ENCODE measurements around the gene AXL.
"Not testable (repeated sequence)": the region's sequence is repeated elsewhere in the genome, so short reads cannot be mapped to it uniquely, and the experiment has no call there.

Gene AXL

DNA sequence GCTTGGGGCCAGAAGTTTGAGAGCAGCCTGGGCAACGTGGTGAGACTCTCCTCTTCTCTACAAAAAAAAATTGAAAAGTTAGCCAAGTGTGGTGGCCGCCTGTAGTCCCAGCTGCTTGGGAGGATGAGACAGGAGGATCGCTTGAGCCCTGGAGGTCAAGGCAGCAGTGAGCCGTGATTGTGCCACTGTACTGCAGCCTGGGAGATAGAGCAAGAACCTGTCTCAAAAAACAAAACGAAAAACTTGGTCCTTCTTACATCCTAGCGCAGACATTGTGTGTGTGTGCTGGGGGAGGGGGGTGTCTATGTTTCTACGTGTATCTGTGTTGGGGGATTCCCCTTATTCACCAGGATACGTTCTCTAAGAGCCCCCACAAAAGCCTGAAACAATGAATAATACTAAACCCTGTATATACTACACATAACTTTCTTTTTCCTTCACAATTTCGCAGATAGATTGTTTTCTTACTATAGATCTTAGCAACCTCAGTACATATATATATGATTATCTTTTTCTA is 7.9 kb downstream of the AXL start:
- no peak for DNase-seq (ENCODE audit: low read depth, low spot score)
- H3K36me3 ChIP-seq (ENCODE audit: insufficient read depth, low read length) = no peaks in the 10 kb centered on the region
- TF ChIP-seq POLR2AphosphoS5 (IDR thresholded peaks at IDR 0.05; ENCODE audit: borderline replicate concordance, low read depth, low read length) = no peak
- no peaks in the 10 kb centered on the region for H3K9me3 ChIP-seq (ENCODE audit: low read depth, low read length)
- H3K27ac ChIP-seq = no peak overlapping the region
- H3K4me3 ChIP-seq = no peak overlapping the region
- no peak overlapping the region for H3K9ac ChIP-seq (ENCODE audit: insufficient read length)

DNA sequence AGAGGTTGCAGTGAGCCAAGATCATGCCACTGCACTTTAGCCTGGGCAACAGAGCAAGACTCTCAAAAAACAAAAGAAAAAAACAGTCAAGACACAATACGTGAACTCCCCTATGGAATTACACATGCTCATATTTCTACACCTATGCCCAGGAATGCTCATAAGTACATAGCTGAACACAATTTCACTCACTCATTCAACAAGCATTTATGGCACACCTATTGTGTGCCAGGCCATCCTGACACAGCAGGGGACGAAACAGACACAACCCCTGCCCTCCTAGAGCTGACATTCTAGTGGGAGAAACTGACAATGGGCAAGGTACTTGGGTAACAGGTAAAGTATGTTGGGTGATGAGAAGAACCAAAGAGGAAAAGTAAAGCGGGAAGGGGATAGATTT is 9.5 kb downstream of the AXL start:
- no peak overlapping the region for H3K27ac ChIP-seq
- H3K4me3 ChIP-seq = no peak overlapping the region
- H3K9ac ChIP-seq (ENCODE audit: insufficient read length) = no peak overlapping the region
- H3K36me3 ChIP-seq (ENCODE audit: insufficient read depth, low read length) = no peaks in the 10 kb centered on the region
- H3K9me3 ChIP-seq (ENCODE audit: low read depth, low read length) = no peaks in the 10 kb centered on the region
- TF ChIP-seq FOXP2 (optimal IDR thresholded peaks at IDR 0.05; ENCODE audit: control extremely low read depth, extremely low read length, insufficient read depth) = no peak
- no peak for DNase-seq (ENCODE audit: low read depth, low spot score)

DNA sequence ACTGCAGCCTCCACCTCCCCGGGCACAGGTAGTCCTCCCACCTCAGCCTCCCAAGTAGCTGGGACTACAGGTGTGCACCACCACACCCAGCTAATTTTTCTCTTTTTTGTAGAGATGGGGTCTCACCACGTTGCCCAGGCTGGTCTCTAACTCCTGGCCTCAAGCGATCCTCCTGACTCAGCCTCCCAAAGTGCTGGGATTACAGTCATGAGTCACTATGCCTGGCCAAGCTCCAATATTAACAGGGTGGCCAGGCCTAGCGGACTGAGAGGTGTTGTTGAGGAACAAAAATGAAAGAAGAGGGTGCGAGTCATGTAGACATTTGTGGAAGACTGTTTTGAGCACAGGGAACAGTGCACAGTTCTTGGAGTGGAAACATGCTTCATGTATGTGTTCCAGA is 10.3 kb downstream of the AXL start:
- H3K9ac ChIP-seq (ENCODE audit: insufficient read length); DNase-seq (ENCODE audit: low read depth, low spot score); H3K27ac ChIP-seq; H3K36me3 ChIP-seq (ENCODE audit: insufficient read depth, low read length); H3K4me3 ChIP-seq; H3K9me3 ChIP-seq (ENCODE audit: low read depth, low read length): not testable (repeated sequence)

DNA sequence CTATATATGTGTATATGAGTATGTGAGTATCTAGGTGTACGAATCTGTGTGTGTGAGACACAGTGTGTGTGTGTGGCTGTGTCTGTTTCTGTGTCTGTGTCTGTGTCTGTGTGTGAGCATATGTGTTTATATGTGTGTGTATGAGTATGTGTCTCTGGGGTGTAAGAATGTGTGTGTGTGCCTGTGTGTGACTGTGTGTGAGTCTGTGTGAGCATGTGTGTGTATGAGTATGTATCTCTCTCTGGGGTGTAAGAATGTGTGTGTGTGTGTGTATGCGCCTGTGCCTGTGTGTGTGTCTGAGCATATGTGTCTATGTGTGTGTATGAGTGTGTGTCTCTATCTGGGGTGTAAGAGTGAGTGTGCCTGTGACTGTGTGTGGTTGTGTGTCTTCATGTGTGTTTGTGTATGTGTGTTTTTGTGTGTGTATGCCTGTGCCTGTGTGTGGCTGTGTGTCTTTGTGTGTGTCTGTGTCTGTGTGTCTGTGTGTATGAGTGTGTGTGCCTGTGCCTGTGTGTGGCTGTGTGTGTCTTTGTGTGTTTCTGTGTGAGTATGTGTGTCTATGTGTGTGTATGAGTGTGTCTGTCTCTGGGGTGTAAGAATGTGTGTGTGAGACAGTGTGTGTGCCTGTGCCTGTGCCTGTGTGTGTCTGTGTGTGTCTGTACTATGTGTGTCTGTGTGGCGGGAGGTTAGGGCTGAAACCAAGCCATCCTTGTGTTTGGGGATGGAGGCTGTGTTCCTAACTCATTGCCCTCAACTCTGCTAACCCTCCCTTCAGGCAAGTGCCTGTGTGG is 11.2 kb downstream of the AXL start:
- no peak overlapping the region for H3K9ac ChIP-seq (ENCODE audit: insufficient read length)
- no peaks in the 10 kb centered on the region for H3K9me3 ChIP-seq (ENCODE audit: low read depth, low read length)
- H3K36me3 ChIP-seq (ENCODE audit: insufficient read depth, low read length) = no peaks in the 10 kb centered on the region
- DNase-seq (ENCODE audit: low read depth, low spot score) = no peak
- H3K4me3 ChIP-seq = no peak overlapping the region
- no peak overlapping the region for H3K27ac ChIP-seq
- TF ChIP-seq FOXP2 (optimal IDR thresholded peaks at IDR 0.05; ENCODE audit: control extremely low read depth, extremely low read length, insufficient read depth) (no peak), EZH2 (IDR thresholded peaks at IDR 0.05) (no peak), POLR2AphosphoS5 (IDR thresholded peaks at IDR 0.05; ENCODE audit: borderline replicate concordance, low read depth, low read length) (no peak)

DNA sequence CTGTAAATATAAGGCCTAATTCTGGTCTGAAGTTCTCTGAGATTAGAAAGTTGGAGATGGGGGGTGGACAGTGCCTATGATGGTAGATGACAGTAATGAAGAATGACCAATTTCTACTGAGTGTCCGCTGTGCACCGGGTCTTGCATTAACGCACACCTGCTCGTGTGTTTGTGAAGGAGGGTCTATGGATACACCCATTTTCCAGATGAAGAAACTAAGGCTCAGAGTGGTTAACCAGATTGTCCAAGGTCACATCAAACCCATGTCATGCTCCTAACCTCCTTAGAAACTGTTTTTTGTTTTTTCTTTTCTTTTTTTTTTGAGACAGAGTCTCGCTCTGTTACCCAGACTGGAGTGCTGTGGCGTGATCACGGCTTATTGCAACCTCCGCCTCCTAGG is 13.7 kb downstream of the AXL start:
- no peaks in the 10 kb centered on the region for H3K36me3 ChIP-seq (ENCODE audit: insufficient read depth, low read length)
- TF ChIP-seq FOXP2 (optimal IDR thresholded peaks at IDR 0.05; ENCODE audit: control extremely low read depth, extremely low read length, insufficient read depth) (no peak), POLR2AphosphoS5 (IDR thresholded peaks at IDR 0.05; ENCODE audit: borderline replicate concordance, low read depth, low read length) (no peak), EZH2 (IDR thresholded peaks at IDR 0.05) (no peak)

DNA sequence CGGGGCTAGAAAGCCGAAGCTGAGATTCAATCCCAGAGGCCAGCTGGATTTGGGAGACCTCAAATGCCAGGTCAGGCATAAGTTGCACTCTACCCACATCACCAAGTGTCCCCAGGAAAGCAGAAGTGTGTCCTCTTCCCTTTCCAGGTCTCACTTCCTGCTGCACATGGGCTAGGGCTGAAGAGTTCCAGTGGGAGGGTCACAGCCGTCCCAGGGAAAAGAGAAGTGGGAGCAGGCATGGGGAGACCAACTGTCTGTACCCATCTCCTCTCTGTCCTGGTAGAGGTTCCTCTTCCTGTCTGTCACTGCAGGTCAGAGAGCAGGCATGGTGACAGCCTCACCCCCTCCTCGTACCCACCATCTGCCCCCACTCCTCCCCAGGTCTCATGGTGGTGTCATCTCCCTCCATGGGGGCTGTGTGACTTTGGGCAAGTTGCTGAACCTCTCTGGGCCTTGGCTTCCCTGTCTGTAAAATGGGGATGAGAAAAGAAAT is 14.8 kb downstream of the AXL start:
- TF ChIP-seq FOXP2 (optimal IDR thresholded peaks at IDR 0.05; ENCODE audit: control extremely low read depth, extremely low read length, insufficient read depth) = no peak
- no peak for TF ChIP-seq EZH2 (IDR thresholded peaks at IDR 0.05)
- TF ChIP-seq POLR2AphosphoS5 (IDR thresholded peaks at IDR 0.05; ENCODE audit: borderline replicate concordance, low read depth, low read length) = no peak
- DNase-seq (ENCODE audit: low read depth, low spot score) = no peak
- Histone ChIP-seq H3K9ac (ENCODE audit: insufficient read length) (no peak overlapping the region), H3K27ac (no peak overlapping the region), H3K36me3 (ENCODE audit: insufficient read depth, low read length) (no peaks in the 10 kb centered on the region), H3K9me3 (ENCODE audit: low read depth, low read length) (no peaks in the 10 kb centered on the region), H3K4me3 (no peak overlapping the region)

More for the DNA sequence above, 13.7 kb downstream of the AXL start:
- H3K9ac ChIP-seq (ENCODE audit: insufficient read length) = no peak overlapping the region
- H3K27ac ChIP-seq = no peak overlapping the region
- DNase-seq (ENCODE audit: low read depth, low spot score) = no peak
- H3K4me3 ChIP-seq = no peak overlapping the region
- H3K9me3 ChIP-seq (ENCODE audit: low read depth, low read length) = no peaks in the 10 kb centered on the region

DNA sequence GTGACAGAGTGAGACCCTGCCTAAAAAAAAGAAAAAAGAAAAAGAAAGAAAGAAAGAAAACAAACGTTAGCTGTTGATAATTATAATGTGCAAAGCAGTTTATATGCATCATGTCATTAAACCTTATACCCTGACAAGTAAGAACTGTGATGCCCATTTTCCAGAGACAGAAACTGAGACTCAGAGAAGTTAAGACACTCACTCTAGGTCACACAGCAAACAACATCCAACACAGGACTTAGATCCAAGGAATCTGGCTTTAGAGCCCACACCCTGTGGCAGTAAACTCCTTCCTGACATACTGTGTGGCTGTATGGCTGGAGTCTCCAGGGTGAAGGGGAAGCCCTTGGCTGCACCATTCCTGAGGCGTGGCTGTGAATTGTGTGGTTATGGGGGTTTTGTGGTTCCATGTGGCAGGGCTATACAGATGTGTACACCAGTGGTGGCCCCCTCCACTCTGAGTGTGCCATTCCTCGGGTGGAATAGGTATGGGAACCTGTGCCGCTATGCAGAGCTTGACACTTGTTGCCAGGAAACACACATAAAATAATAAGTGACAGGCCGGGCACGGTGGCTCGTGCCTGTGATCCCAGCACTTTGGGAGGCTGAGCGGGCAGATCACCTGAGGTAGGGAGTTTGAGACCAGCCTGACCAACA is 15.6 kb downstream of the AXL start:
- Histone ChIP-seq H3K4me3 (no peak overlapping the region), H3K9ac (ENCODE audit: insufficient read length) (no peak overlapping the region), H3K36me3 (ENCODE audit: insufficient read depth, low read length) (no peaks in the 10 kb centered on the region), H3K9me3 (ENCODE audit: low read depth, low read length) (no peaks in the 10 kb centered on the region), H3K27ac (no peak overlapping the region)
- TF ChIP-seq FOXP2 (optimal IDR thresholded peaks at IDR 0.05; ENCODE audit: control extremely low read depth, extremely low read length, insufficient read depth) (no peak), EZH2 (IDR thresholded peaks at IDR 0.05) (no peak), POLR2AphosphoS5 (IDR thresholded peaks at IDR 0.05; ENCODE audit: borderline replicate concordance, low read depth, low read length) (no peak)
- DNase-seq (ENCODE audit: low read depth, low spot score) = no peak

DNA sequence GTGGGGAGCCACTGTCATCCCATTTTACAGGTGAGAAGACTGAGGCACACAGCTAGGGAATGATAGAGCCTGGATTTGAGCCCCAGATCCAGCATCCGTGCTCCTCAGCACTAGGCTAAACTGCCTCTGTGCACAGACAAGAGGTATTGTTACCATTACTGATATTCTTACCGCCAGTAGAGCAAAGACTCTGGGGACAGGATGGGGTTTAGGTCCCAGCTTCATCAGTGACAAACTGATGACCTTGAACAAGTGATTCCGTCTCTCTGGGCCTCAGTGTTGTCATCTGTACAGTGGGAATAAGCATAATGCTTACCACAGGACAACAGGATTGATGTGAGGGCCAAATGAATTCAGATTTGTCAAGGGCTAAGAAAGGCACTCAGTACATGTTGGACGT is 16.5 kb downstream of the AXL start:
- no peaks in the 10 kb centered on the region for H3K9me3 ChIP-seq (ENCODE audit: low read depth, low read length)
- no peaks in the 10 kb centered on the region for H3K36me3 ChIP-seq (ENCODE audit: insufficient read depth, low read length)
- no peak overlapping the region for H3K9ac ChIP-seq (ENCODE audit: insufficient read length)
- H3K4me3 ChIP-seq = no peak overlapping the region
- TF ChIP-seq EZH2 (IDR thresholded peaks at IDR 0.05) (no peak), FOXP2 (optimal IDR thresholded peaks at IDR 0.05; ENCODE audit: control extremely low read depth, extremely low read length, insufficient read depth) (no peak), POLR2AphosphoS5 (IDR thresholded peaks at IDR 0.05; ENCODE audit: borderline replicate concordance, low read depth, low read length) (no peak)
- no peak overlapping the region for H3K27ac ChIP-seq
- DNase-seq (ENCODE audit: low read depth, low spot score) = no peak

DNA sequence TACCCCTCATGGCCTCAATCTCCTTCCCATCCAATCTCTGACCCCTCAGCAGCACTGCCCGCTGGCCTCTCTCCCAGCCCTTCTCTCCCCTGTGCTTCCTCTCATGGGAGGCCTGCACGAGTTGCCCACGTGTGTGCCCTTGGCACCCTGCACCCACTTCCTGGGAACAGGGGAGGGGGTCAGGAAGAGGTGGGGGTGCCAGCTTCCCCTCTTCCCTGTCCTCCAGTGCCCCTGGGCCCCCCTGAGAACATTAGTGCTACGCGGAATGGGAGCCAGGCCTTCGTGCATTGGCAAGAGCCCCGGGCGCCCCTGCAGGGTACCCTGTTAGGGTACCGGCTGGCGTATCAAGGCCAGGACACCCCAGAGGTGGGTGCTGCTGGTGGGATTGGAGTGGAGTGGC is 19.2 kb downstream of the AXL start:
- Histone ChIP-seq H3K9ac (ENCODE audit: insufficient read length) (no peak overlapping the region), H3K36me3 (ENCODE audit: insufficient read depth, low read length) (no peaks in the 10 kb centered on the region), H3K27ac (no peak overlapping the region), H3K4me3 (no peak overlapping the region), H3K9me3 (ENCODE audit: low read depth, low read length) (no peaks in the 10 kb centered on the region)
- no peak for DNase-seq (ENCODE audit: low read depth, low spot score)
- TF ChIP-seq EZH2 (IDR thresholded peaks at IDR 0.05) (no peak), POLR2AphosphoS5 (IDR thresholded peaks at IDR 0.05; ENCODE audit: borderline replicate concordance, low read depth, low read length) (no peak), FOXP2 (optimal IDR thresholded peaks at IDR 0.05; ENCODE audit: control extremely low read depth, extremely low read length, insufficient read depth) (no peak)
